Jurkat, Clone E6-1 (cell line): ENCODE results near the gene PPP1R18.

ENCODE experiments used
- DNase-seq: peaks from one replicate; pipeline ENCODE4 v3.0.0-alpha.2; 2011; ENCODE audit warnings: low read depth, low spot score
- H3K4me3 ChIP-seq: 2 replicates; pipeline ENCODE4 v1.5.1; 2011; ENCODE audit warnings: mild to moderate bottlenecking, low read length, control low read depth, moderate library complexity

PPP1R18 gene

DNA sequence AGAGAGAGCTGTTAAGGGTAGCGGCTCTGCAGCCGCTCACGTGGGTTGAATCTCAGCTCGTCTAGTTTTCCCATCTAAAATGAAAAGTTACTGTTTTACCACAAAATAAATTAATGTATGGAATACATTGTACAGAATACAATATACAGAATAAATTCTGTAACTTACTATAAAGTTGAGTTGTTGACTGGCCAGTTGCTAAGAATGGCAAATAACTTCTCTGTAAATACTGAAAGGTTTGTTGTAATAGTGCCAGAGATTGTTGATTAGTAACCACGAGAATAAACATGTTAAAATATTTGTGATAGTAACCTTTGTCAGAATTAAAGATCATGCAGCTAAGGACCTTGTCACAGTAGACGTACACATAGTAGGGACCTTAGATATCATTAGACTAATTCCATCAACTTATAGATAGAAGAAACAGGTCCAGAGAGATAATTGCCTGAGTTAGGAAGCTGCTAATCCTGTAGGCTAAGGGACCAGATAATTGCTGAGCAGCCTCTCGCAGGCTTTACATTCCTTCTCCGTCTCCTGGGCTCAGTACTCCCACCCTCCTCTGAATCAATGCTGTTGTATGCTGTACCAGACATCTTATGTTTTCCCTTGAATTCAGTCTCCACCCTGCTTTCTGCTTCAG, 4.9 kb upstream of the PPP1R18 start:
- H3K4me3 ChIP-seq: peak overlapping the region; percentile 89
- no peak for DNase-seq

DNA sequence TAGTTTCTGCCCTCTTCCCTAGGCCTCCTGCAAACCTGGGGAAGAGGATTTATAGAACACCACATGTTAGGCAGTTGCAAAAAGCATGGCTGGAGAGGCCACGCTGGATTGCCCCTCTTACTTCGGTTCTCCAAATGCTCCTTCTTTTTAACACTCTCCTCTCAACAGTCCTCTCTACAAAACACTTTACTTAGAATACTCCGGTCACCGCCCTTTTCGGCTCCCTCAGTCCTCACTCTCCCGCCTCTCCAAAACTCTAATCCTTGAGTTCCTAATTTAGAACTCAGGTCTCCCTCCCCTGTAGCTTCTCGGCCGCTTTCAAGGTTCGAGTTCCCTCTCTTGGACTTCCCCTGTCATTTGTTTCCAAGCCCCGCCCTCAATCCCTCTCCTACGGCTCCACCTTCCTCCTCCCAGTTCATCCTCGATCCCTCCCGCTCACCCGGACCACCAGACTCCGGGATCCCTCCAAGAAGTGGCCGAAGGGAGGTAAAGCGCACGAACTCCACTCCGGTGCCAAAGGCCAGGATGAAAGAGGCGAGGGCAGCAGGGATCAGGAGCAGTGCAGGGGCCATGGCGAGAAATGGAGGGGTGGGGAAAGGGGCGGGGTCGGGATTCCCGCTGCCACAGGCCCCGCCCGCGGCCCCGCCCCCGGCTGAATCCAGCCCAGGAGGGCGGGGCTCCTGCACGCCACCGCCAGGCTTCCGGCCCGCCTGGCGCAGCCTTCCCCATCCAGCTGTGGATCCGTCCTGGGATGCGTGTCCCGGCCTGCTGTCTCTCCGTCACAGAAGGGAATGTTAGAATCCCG, 4.2 kb upstream of the PPP1R18 start, which contains the start of gene NRM:
NRM (minus strand) TSS at position 582 of the 805 bp plus-strand sequence; CDS start at position 572, 10 bp downstream.
- no peak for DNase-seq

GRCh38 chr6:30689985-30690384, 3.5 kb upstream of the PPP1R18 start:
- peak overlapping the region; percentile 89 for H3K4me3 ChIP-seq
- DNase-seq: no peak

More for the DNA sequence above, 4.2 kb upstream of the PPP1R18 start, which contains the start of gene NRM:
- H3K4me3 ChIP-seq: peak within 1 kb of the TSS; percentile 89

DNA sequence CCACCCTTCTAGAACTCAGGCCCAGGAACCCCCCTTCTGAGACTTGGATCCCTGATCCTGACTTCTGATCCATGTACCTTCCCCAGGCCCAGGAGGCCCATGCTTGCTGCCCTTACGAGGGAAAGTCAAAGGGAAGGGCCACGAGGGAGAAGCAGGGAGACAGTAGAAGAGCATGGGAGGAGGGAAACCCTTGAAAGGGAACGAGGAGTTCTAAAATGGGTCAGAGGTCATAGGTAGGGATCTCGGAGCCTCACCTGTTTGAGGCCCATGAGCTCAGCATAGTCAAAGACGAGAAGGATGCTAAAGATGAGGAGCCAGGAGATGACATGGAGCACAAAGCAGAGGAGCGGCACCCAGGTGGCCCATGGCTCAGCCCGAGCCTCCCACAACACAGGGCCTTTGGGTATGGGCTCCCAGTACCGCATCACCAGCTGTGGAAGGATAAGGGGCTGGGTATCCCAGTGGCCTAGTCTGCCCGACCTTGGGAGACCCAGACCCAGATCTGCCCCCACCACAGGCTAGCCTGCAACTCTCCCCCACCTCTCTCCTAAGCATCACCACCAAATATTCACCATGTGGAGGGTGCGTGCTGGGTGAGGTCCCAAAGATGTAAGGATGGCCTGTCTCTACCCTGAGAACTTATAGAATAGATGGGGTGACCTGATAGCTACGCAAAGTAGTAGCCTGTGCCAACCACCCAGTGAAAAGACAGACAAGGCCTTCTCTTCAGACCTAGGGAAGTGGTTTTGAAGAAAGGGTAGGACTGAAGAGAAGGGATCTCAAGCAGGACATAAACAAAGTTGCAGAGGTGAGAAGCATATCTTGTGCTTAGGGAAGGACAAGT, 2.8 kb upstream of the PPP1R18 start:
- peak overlapping the region; percentile 89 for H3K4me3 ChIP-seq
- no peak for DNase-seq

GRCh38 chr6:30688569-30688968, 2.1 kb upstream of the PPP1R18 start:
- DNase-seq: no peak
- H3K4me3 ChIP-seq: no peak overlapping the region

DNA sequence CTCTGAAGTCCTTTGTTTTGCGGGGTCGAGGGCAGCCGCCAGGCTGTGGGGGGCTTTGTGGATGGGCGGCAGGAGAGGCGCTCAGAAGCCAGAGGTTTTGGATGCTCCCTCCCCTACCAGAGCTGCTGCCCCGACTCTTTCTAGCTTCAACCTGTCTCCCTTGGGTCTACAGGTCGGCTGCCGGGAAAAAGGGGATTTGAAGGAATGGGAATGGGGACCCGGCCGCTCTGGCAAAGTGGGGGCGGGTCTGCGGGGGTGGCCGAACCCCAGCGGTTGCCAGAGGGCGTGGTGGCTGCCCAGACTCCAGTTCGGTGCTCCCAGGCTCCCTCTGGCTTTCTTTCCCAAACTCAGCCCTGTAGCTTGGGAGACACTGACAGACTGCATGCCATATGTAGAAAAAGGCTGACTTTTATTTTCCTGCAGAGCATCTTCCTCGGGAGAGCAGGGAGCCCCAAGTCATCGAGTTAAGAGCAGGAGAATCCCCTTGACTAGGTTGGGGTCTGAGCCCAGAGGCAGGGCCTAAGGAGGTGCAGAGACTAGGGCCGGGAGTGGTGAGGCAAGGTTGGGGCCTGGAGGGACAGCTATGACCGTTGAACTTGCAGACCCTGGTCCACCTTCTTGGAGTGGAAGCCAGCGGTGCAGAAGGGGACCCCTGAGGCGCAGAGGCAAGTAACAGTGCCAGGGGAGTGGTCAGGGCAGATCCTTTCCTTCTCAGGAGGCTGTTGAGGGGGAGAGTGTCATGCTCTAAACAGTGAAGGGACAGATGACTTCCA, 1.4 kb upstream of the PPP1R18 start:
- no peak overlapping the region for H3K4me3 ChIP-seq
- no peak for DNase-seq

DNA sequence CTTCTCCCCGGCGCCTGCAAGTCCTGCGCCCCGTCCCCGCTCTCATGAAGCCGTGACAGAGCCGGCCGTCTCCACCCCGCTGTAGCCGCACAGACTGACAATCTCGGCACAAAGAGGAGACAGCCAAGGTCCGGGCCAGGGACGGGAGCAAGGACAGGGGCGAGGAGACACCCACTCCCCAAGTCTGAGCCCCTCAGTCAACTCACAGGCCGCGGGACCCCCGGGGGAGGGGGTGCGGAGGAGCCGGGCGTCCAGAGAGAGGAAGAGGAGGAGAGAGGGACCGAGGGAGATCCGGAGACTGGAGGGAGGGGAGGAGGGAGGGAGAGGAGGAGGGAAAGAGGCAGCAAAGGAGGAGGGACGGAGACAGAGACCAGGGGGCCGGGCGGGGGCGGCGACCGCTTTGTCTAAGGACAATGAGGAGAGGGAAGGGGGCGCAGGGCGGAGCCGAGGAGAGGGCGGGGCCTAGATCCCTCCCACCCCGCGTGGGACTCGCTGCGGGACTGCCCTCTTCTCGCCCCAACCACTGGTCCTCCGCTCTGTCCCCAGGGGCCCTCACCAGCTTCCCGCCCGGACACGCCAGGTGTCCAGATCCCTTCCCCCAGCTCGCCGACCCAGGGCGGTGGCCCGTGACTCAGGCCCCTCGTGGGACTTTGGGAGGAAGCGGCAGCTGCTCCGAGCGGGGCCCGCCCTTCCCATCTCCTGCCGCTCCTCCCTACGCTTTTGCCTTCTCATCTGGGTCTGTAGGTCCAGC, 638 bp upstream of the PPP1R18 start:
- peak overlapping the region; percentile 87 for H3K4me3 ChIP-seq
- no peak for DNase-seq

GRCh38 chr6:30685157-30686008, 1.1 kb downstream of the PPP1R18 start:
- DNase-seq: no peak
- H3K4me3 ChIP-seq: peak overlapping the region; percentile 87

- peak; percentile 67 for DNase-seq
- H3K4me3 ChIP-seq: peak overlapping the region; percentile 87
These were observed 1.9 kb downstream of the PPP1R18 start for GRCh38 chr6:30684386-30685156.

DNA sequence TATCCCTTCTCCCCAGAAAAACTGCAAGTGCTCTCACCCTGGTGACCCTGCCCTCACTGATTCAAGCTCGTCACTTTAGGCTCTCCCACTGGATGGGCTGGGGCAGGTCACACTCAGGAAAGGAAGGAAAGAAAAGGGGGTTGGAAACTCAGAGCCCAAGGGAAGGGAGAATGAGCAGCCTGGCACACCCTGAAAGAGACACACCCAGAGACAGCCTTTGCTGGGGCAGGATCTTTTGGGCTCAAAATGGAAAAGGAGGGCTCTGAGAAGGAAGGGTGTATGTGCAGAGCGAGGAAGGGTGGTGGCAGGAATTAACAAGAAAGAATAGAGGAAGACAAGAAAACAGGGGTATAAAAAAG, 2.5 kb downstream of the PPP1R18 start:
- DNase-seq: no peak
- H3K4me3 ChIP-seq: peak overlapping the region; percentile 87

GRCh38 chr6:30683183-30683979, 3.1 kb downstream of the PPP1R18 start:
- H3K4me3 ChIP-seq: peak overlapping the region; percentile 87

GRCh38 chr6:30682143-30683117, 4.0 kb downstream of the PPP1R18 start:
- H3K4me3 ChIP-seq: peak overlapping the region; percentile 87
- peak; percentile 95 for DNase-seq

More at GRCh38 chr6:30683183-30683979, 3.1 kb downstream of the PPP1R18 start:
- DNase-seq: no peak

DNA sequence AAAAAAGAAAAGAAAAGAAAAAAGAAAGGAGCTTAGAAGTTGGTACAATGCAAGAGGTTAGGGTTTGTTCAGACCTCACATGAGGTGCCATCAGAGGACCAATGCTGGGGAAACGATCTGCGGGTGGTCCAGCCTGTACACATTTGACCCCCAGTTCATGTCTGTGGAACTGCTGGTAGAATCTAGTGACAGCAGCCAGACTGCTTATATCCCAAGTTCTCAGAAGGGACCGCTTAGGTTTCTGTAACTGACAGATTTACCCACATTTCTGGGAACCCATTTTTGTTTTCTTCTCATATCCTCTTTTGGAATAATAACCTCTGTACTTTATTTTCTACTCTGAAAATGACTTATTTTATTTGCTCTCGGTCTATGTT, 4.7 kb downstream of the PPP1R18 start:
- no peak for DNase-seq
- peak overlapping the region; percentile 87 for H3K4me3 ChIP-seq

DNA sequence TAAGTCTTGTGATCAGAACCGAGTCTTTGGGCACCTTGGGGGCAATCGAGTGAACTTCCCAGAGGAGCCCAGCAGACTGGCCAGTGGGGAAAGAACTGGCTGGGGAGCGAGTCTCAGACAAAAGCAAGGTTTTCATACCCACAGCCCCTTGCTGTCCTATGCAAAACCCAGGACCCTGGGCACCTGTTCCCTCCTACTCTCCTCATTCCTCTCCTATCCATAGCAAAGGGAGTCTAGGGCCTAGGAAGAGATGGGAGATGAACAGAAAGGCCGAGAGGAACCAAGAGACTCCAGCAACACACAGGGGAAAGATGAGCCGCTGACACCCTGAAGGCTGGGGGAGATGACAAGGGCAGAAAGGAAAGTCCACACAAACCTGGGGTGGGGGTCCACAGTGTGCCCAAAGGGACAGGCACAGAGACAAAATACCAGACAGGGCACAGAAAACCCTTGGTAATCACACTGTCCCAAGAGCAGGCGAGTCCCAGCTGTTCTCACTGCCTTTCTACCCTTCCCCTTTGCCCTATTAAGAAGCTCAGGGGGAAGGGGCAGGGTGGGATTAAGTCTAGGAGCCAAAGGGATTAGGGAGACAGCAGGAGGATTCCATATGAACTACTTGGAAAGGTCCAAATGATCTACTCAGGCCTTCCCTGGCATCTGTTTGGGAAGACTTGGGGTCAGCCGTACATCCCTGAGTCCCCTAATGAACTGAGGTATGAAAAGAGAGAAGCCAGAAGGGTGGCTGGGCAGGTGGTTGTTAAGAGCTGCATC, 6.5 kb downstream of the PPP1R18 start:
- no peak overlapping the region; the same call in 1 of the 2 replicates for H3K4me3 ChIP-seq
- DNase-seq: no peak
